ENCODE results near the gene SDHC.
"Not testable (repeated sequence)": the region's sequence is repeated elsewhere in the genome, so short reads cannot be mapped to it uniquely, and the experiment has no call there.

Gene SDHC

DNA sequence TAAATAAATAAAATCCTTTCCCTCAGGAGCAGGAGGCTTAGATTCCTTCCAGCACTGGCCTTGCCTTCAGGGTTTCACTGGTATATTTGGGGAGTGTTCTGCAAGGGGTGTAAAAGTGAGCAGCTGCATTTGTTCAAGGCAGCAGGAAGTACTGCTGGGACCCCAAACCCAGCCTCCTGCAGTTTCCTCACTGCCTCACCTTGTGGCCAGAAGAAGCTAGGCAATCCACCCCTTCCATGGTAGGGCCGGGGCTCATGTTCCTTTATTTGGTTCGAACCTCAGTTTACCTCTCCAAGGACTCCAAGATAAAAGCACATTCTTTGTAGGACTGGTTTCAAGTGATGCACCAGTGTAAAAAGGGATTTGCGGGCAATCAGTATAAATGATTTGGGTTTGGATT is 74.5 kb downstream of the SDHC start:
- no peak overlapping the region for H2BK15ac ChIP-seq (ENCODE audit: low read depth, poor library complexity, severe bottlenecking)
- H3K18ac ChIP-seq (ENCODE audit: low read depth in 1 of 2, low read length in 2 of 2) = no peak overlapping the region
- H2AK5ac ChIP-seq (ENCODE audit: low read length, severe bottlenecking) = no peak overlapping the region
- H2BK120ac ChIP-seq (ENCODE audit: low read depth, low read length) = no peak overlapping the region
- peaks cover 6% of the 10 kb centered on the region for H3K4me1 ChIP-seq (ENCODE audit: control insufficient read depth, insufficient read depth, low read depth, low read length)
- H3K9me3 ChIP-seq (ENCODE audit: control insufficient read depth, low read length) = no peaks in the 10 kb centered on the region
- H4K91ac ChIP-seq (ENCODE audit: low read length) = no peak overlapping the region
- H3K23ac ChIP-seq (ENCODE audit: low read length in 2 of 2) = no peak overlapping the region
- H2AFZ ChIP-seq (ENCODE audit: low read depth, low read length) = no peak overlapping the region
- H3K27me3 ChIP-seq (ENCODE audit: control insufficient read depth in 1 of 2, insufficient read depth in 1 of 2, low read length in 2 of 2) = no peaks in the 10 kb centered on the region
- no peak overlapping the region for H3K4me2 ChIP-seq (ENCODE audit: low read length, poor library complexity, severe bottlenecking)
- no peak overlapping the region for H3K9ac ChIP-seq (ENCODE audit: low read length)
- H3K4me3 ChIP-seq (ENCODE audit: insufficient read depth in 1 of 2, low read depth in 1 of 2, low read length in 2 of 2) = no peak overlapping the region
- H3K36me3 ChIP-seq (ENCODE audit: control insufficient read depth in 1 of 2, insufficient read depth in 2 of 2, low read depth in 1 of 2, low read length in 2 of 2) = no peaks in the 10 kb centered on the region
- WGBS = 100% methylated on average over 3 of the region's 3 CpGs
- H3K14ac ChIP-seq (ENCODE audit: low read length in 2 of 2) = no peak overlapping the region
- no peak overlapping the region for H3K4ac ChIP-seq (ENCODE audit: low read depth in 1 of 2, low read length in 2 of 2)
- no peak overlapping the region for H3K27ac ChIP-seq (ENCODE audit: low read length, poor library complexity, severe bottlenecking)
- no peak overlapping the region for H2BK5ac ChIP-seq (ENCODE audit: low read depth, low read length, poor library complexity, severe bottlenecking)
- no peak overlapping the region for H4K8ac ChIP-seq (ENCODE audit: low read length)
- no peaks in the 10 kb centered on the region for H3K79me1 ChIP-seq (replicated peaks; ENCODE audit: low read length, poor library complexity, severe bottlenecking)
- DNase-seq = no peak
- peak overlapping the region in 1 of 2 experiments; percentile 54 for H2BK12ac ChIP-seq (ENCODE audit: low read length in 2 of 2)

GRCh38 chr1:161389158-161389557 is 75.0 kb downstream of the SDHC start:
- peak overlapping the region; percentile 93 for H3K9ac ChIP-seq (ENCODE audit: low read length)

DNA sequence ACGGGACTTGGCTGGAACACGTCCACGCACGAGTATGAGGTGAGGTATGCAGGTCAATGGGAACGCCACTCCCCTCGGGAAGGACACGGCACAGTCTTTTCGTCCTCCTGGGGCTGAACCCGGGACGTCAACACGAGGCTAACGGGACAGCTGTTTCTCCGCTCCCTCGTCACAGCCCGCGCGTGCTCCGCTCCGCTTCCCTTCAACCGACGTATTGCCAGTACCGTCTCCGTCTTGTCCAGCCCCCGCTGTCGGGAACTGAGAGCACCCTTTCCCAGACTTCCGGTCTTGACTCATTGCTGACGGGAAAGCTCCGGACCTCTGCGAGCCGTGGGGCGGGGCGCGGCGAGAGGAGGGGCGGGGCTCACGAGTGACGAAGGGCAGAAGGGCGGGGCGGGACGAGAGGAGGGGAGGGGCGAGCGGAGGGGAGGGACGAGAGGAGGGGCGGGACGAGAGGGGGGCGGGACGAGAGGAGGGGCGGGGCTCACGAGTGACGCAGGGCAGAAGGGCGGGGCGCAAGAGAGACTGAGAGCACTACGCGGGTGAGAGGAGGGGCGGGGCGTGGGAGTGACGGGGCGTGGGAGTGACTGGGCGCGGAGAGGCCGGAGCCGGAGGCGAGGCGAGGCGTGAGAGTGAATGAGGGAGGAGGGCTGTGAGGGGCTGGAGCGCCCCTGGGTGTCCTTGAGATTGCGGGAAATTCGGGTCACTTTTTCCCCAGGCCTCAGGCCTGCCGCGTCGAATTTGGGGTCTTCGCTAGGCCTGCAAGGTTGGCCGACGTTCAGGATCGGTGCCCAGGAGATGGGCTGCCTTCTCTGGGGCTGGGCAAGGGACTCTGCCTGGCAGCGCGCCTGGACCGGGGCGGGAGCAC is 75.7 kb downstream of the SDHC start:
- peak overlapping the region; percentile 97 for H2AFZ ChIP-seq (ENCODE audit: low read depth, low read length)
- no peaks in the 10 kb centered on the region for H3K79me1 ChIP-seq (replicated peaks; ENCODE audit: low read length, poor library complexity, severe bottlenecking)
- H2BK12ac ChIP-seq (ENCODE audit: low read length in 2 of 2) = peak overlapping the region in 1 of 2 experiments; percentile 4
- H3K27me3 ChIP-seq (ENCODE audit: control insufficient read depth in 1 of 2, insufficient read depth in 1 of 2, low read length in 2 of 2) = no peaks in the 10 kb centered on the region
- H3K27ac ChIP-seq (ENCODE audit: low read length, poor library complexity, severe bottlenecking) = peak overlapping the region; percentile 82
- peak overlapping the region; percentile 99 for H4K91ac ChIP-seq (ENCODE audit: low read length)
- H4K8ac ChIP-seq (ENCODE audit: low read length) = peak overlapping the region; percentile 100
- H3K23ac ChIP-seq (ENCODE audit: low read length in 2 of 2) = no peak overlapping the region
- H2BK120ac ChIP-seq (ENCODE audit: low read depth, low read length) = peak overlapping the region; percentile 97
- peak overlapping the region in 1 of 2 experiments; percentile 99 for H3K14ac ChIP-seq (ENCODE audit: low read length in 2 of 2)
- H3K36me3 ChIP-seq (ENCODE audit: control insufficient read depth in 1 of 2, insufficient read depth in 2 of 2, low read depth in 1 of 2, low read length in 2 of 2) = no peaks in the 10 kb centered on the region
- peak overlapping the region; percentile 46 for H2AK5ac ChIP-seq (ENCODE audit: low read length, severe bottlenecking)
- peak overlapping the region; percentile 98 to 99 for H3K4ac ChIP-seq (ENCODE audit: low read depth in 1 of 2, low read length in 2 of 2)
- no peaks in the 10 kb centered on the region for H3K9me3 ChIP-seq (ENCODE audit: control insufficient read depth, low read length)
- WGBS = under 1% methylated on average over 62 of the region's 79 CpGs
- peak overlapping the region; percentile 82 for H2BK5ac ChIP-seq (ENCODE audit: low read depth, low read length, poor library complexity, severe bottlenecking)
- DNase-seq = peak; percentile 99
- H3K4me2 ChIP-seq (ENCODE audit: low read length, poor library complexity, severe bottlenecking) = peak overlapping the region; percentile 97
- peak overlapping the region; percentile 97 to 99 for H3K18ac ChIP-seq (ENCODE audit: low read depth in 1 of 2, low read length in 2 of 2)
- peaks cover 6% of the 10 kb centered on the region for H3K4me1 ChIP-seq (ENCODE audit: control insufficient read depth, insufficient read depth, low read depth, low read length)
- peak overlapping the region; percentile 94 for H3K9ac ChIP-seq (ENCODE audit: low read length)
- H2BK15ac ChIP-seq (ENCODE audit: low read depth, poor library complexity, severe bottlenecking) = no peak overlapping the region
- H3K4me3 ChIP-seq (ENCODE audit: insufficient read depth in 1 of 2, low read depth in 1 of 2, low read length in 2 of 2) = peak overlapping the region; percentile 78 to 93

More at GRCh38 chr1:161389158-161389557, 75.0 kb downstream of the SDHC start:
- not testable (repeated sequence) for H3K4ac ChIP-seq (ENCODE audit: low read depth in 1 of 2, low read length in 2 of 2); H3K36me3 ChIP-seq (ENCODE audit: control insufficient read depth in 1 of 2, insufficient read depth in 2 of 2, low read depth in 1 of 2, low read length in 2 of 2); H3K4me1 ChIP-seq (ENCODE audit: control insufficient read depth, insufficient read depth, low read depth, low read length); H4K91ac ChIP-seq (ENCODE audit: low read length); H3K4me2 ChIP-seq (ENCODE audit: low read length, poor library complexity, severe bottlenecking); H2BK5ac ChIP-seq (ENCODE audit: low read depth, low read length, poor library complexity, severe bottlenecking); H3K23ac ChIP-seq (ENCODE audit: low read length in 2 of 2); H3K9me3 ChIP-seq (ENCODE audit: control insufficient read depth, low read length); DNase-seq; H2BK12ac ChIP-seq (ENCODE audit: low read length in 2 of 2); H2AK5ac ChIP-seq (ENCODE audit: low read length, severe bottlenecking); H2AFZ ChIP-seq (ENCODE audit: low read depth, low read length); H2BK15ac ChIP-seq (ENCODE audit: low read depth, poor library complexity, severe bottlenecking); H3K27ac ChIP-seq (ENCODE audit: low read length, poor library complexity, severe bottlenecking); H3K27me3 ChIP-seq (ENCODE audit: control insufficient read depth in 1 of 2, insufficient read depth in 1 of 2, low read length in 2 of 2); H3K18ac ChIP-seq (ENCODE audit: low read depth in 1 of 2, low read length in 2 of 2); H3K79me1 ChIP-seq (replicated peaks; ENCODE audit: low read length, poor library complexity, severe bottlenecking); H3K14ac ChIP-seq (ENCODE audit: low read length in 2 of 2)
- Histone ChIP-seq H2BK120ac (ENCODE audit: low read depth, low read length) (peak overlapping the region; percentile 97), H3K4me3 (ENCODE audit: insufficient read depth in 1 of 2, low read depth in 1 of 2, low read length in 2 of 2) (peak overlapping the region in 1 of 2 experiments; percentile 81), H4K8ac (ENCODE audit: low read length) (peak overlapping the region; percentile 75)
- 88% methylated on average over 13 of the region's 16 CpGs for WGBS

DNA sequence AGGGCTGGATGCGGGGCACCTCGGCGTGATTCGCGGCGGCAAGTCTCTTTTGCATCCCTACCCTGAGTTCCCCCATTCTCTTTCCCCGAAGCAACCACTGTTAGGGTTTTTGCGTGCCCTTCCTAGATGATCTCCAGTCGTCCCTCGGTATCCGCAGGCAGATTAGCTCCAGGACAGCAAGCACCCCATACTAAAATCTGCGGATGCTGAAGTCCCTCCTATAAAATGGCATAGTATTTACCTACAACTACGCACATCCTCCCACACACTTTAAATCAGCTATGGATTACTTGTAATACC is 76.3 kb downstream of the SDHC start:
- 2% methylated on average over 12 of the region's 13 CpGs for WGBS
- no peak overlapping the region for H3K4ac ChIP-seq (ENCODE audit: low read depth in 1 of 2, low read length in 2 of 2)
- H2AFZ ChIP-seq (ENCODE audit: low read depth, low read length) = peak overlapping the region; percentile 93
- H2AK5ac ChIP-seq (ENCODE audit: low read length, severe bottlenecking) = no peak overlapping the region
- no peaks in the 10 kb centered on the region for H3K9me3 ChIP-seq (ENCODE audit: control insufficient read depth, low read length)
- H3K14ac ChIP-seq (ENCODE audit: low read length in 2 of 2) = peak overlapping the region in 1 of 2 experiments; percentile 61
- H2BK15ac ChIP-seq (ENCODE audit: low read depth, poor library complexity, severe bottlenecking) = no peak overlapping the region
- no peak overlapping the region for H3K23ac ChIP-seq (ENCODE audit: low read length in 2 of 2)
- DNase-seq = no peak
- H3K4me3 ChIP-seq (ENCODE audit: insufficient read depth in 1 of 2, low read depth in 1 of 2, low read length in 2 of 2) = peak overlapping the region; percentile 63 to 93
- no peak overlapping the region for H2BK5ac ChIP-seq (ENCODE audit: low read depth, low read length, poor library complexity, severe bottlenecking)
- peak overlapping the region; percentile 50 to 96 for H3K18ac ChIP-seq (ENCODE audit: low read depth in 1 of 2, low read length in 2 of 2)
- no peaks in the 10 kb centered on the region for H3K79me1 ChIP-seq (replicated peaks; ENCODE audit: low read length, poor library complexity, severe bottlenecking)
- H3K4me2 ChIP-seq (ENCODE audit: low read length, poor library complexity, severe bottlenecking) = peak overlapping the region; percentile 97
- H3K36me3 ChIP-seq (ENCODE audit: control insufficient read depth in 1 of 2, insufficient read depth in 2 of 2, low read depth in 1 of 2, low read length in 2 of 2) = no peaks in the 10 kb centered on the region
- H3K27ac ChIP-seq (ENCODE audit: low read length, poor library complexity, severe bottlenecking) = no peak overlapping the region
- no peaks in the 10 kb centered on the region for H3K27me3 ChIP-seq (ENCODE audit: control insufficient read depth in 1 of 2, insufficient read depth in 1 of 2, low read length in 2 of 2)
- H2BK12ac ChIP-seq (ENCODE audit: low read length in 2 of 2) = no peak overlapping the region
- peak overlapping the region; percentile 19 for H4K91ac ChIP-seq (ENCODE audit: low read length)
- H3K9ac ChIP-seq (ENCODE audit: low read length) = peak overlapping the region; percentile 94
- H2BK120ac ChIP-seq (ENCODE audit: low read depth, low read length) = no peak overlapping the region
- H3K4me1 ChIP-seq (ENCODE audit: control insufficient read depth, insufficient read depth, low read depth, low read length) = peaks cover 6% of the 10 kb centered on the region
- peak overlapping the region; percentile 59 for H4K8ac ChIP-seq (ENCODE audit: low read length)

Data from mesenchymal stem cell (in vitro differentiated cells and primary cell).